ENCODE measurements around the gene RASGRP1. TPM values are rescaled to one million over a fixed set of nuclear protein-coding genes. Genes with fewer than 3 reads are reported as not detected.
A peak's percentile ranks its signal among the peaks of the same experiment; 100 is the strongest.

The RASGRP1 gene
- total RNA-seq, 1 donor from 2014 or later = 3.5 TPM

GRCh38 chr15:38559636-38560307, 4.8 kb downstream of the RASGRP1 start:
- DNase-seq (ENCODE audit: low read depth) = no peak
- TF ChIP-seq CTCF (conservative IDR thresholded peaks at IDR 0.05; ENCODE audit: low read depth, low read length) = no peak
- no peak overlapping the region for H3K4me3 ChIP-seq (ENCODE audit: low read depth, low read length)

GRCh38 chr15:38559131-38559530, 5.5 kb downstream of the RASGRP1 start:
- H3K4me3 ChIP-seq (ENCODE audit: low read depth, low read length) = no peak overlapping the region
- TF ChIP-seq CTCF (conservative IDR thresholded peaks at IDR 0.05; ENCODE audit: low read depth, low read length) = no peak
- DNase-seq (ENCODE audit: low read depth) = no peak

- DNase-seq (ENCODE audit: low read depth) = no peak
- no peak for TF ChIP-seq CTCF (conservative IDR thresholded peaks at IDR 0.05; ENCODE audit: low read depth, low read length)
- H3K4me3 ChIP-seq (ENCODE audit: low read depth, low read length) = no peak overlapping the region
These were observed 6.1 kb downstream of the RASGRP1 start for GRCh38 chr15:38558372-38559059.

GRCh38 chr15:38557921-38558320, 6.7 kb downstream of the RASGRP1 start:
- H3K4me3 ChIP-seq (ENCODE audit: low read depth, low read length) = no peak overlapping the region
- no peak for DNase-seq (ENCODE audit: low read depth)
- TF ChIP-seq CTCF (conservative IDR thresholded peaks at IDR 0.05; ENCODE audit: low read depth, low read length) = no peak

- TF ChIP-seq CTCF (conservative IDR thresholded peaks at IDR 0.05; ENCODE audit: low read depth, low read length) = no peak
- no peak overlapping the region for H3K4me3 ChIP-seq (ENCODE audit: low read depth, low read length)
- peak; percentile 52 for DNase-seq (ENCODE audit: low read depth)
These were observed 8.8 kb downstream of the RASGRP1 start for GRCh38 chr15:38555686-38556334.

GRCh38 chr15:38554354-38554753, 10.3 kb downstream of the RASGRP1 start:
- DNase-seq (ENCODE audit: low read depth) = no peak
- no peak overlapping the region for H3K4me3 ChIP-seq (ENCODE audit: low read depth, low read length)
- TF ChIP-seq CTCF (conservative IDR thresholded peaks at IDR 0.05; ENCODE audit: low read depth, low read length) = no peak

All from epithelial cell of proximal tubule (primary cell).